ENCODE data around the gene FIGN.

FIGN gene

DNA sequence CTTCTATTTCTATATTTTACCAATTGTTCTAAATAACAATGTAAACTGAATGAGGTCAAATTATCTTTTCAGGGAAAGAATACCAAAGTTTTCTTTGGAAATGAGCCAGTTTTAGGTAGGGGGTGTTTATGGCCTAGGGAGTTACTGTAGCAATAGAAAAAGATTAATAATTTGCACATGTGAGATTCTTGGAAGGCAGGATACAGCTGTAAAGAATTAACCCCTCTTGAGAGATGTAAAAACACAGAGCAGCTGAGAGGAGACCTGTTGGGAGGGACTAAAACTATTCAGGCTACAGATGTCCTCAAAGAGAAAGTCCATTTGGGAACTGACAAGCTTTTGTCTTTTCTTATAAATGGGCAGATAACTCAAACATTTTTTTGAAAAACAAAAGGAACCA is 182.2 kb downstream of the FIGN start:
- no peak for DNase-seq

DNA sequence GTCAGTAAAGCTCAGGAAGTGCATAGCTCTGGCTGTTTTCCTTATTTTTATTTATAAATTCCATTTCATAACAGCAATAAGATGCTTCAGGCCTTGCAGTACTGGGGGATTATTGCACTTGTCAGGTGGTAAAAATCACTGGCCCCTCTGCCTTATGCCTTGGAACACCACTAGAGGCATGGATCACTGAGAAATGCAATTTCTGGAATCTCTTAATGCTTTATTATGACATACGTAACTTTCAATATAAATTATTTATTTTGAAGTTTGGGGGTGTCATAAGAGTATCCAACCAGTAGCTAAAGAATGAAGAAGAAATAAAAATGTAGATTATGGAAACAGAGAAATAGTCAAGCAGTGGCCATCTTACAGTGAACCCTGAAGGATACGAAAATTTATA is 183.1 kb downstream of the FIGN start:
- DNase-seq = no peak

DNA sequence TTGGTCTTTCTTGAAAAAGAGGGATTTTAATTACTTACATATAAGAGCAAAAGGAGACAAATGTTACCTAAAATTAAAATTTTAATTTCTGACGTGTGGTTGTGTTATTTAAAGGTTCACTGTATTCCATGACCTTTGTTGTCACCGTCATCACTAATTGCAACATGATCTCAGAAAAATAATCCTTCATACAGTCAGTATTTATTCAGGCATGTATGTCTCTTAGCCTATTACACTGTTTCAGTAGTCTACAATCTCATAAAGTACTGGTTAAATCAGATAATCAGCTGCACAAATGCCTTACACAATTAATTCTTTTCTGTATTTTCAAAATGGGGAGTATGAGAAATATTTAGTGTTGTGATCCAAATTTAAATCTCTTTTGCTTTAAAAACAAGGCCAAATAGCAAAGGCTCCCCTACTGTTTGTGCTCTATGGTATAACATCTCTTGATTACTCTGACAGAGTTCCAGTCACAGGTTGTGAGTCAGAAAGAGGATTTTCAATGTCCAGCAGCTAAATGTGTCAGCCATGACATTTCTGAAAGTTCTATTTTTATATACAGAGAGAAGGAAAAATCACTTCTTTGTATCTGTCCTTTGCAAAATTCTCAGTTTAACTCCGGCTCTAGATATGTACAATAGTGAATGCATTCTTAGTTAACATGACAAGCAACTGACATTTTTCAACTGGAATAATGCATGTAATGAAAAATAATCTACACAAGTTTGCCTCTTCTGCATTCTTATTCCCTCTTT is 184.0 kb downstream of the FIGN start:
- no peak for DNase-seq

DNA sequence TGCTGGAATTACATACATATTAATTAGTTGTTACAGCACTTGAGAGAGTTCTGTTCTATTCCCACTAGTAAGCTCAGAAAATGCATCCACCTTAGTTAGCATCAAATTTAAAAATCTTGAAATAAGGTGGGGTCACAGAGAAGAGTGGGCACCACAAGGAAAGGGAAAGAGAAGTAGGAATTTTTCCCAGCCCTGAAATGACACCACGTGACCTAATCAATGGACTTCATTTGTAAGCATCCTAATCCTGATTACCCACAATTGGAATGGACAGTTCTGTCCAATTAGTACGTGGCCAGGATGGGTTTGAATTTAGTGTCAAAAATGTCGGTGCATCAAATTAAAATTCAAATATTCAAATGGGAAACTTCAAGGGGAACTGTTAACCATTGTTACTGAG is 186.8 kb downstream of the FIGN start:
- DNase-seq = no peak
